SK-N-SH (cell line): Measurements from ENCODE around the gene C4orf50. TPM values are rescaled to one million over a fixed set of nuclear protein-coding genes. Genes with fewer than 3 reads are reported as not detected.

Experiments
- CTCF ChIA-PET: fragments of 300-600, 350-600 bp; formaldehyde crosslinking; extraction: SDS; loops from one replicate; lab custom pipeline; 2021; lab: Yijun Ruan, JAX
- POLR2A ChIA-PET: fragments of 350-600 bp; sonication (Branson Sonifier 250); formaldehyde crosslinking; extraction: SDS; loops from one replicate; lab custom pipeline; 2020; ENCODE audit warnings: antibody characterized with exemption, inconsistent platforms; lab: Yijun Ruan, JAX
- DNase-seq: peaks from one replicate; pipeline ENCODE4 v3.0.0; 2012
- H2AFZ ChIP-seq: fragments of 200-600 bp; sonication (generic); 2 replicates; pipeline ENCODE4 v1.8.1; 2016; ENCODE audit warnings: antibody characterized with exemption, mild to moderate bottlenecking, low read depth
- H3F3A ChIP-seq: fragments of 200-600 bp; sonication (generic); replicated peaks from 2 replicates; pipeline ENCODE3; 2016; ENCODE audit warnings: antibody characterized with exemption, mild to moderate bottlenecking; ENCODE audit not compliant: insufficient read depth
- H3K27ac ChIP-seq, 2 experiments: fragments of 200-500 bp in 1 of 2; fragments of 200-600 bp in 1 of 2; sonication (Bioruptor generic) in 1 of 2; sonication (generic), shearing (Covaris generic) in 1 of 2; 2 replicates each; pipeline versions ENCODE4 v1.5.1 to v1.6.1; 2014 to 2016; ENCODE audit warnings: low read depth in 2 of 2, inconsistent platforms in 1 of 2, low read length in 1 of 2, mild to moderate bottlenecking in 1 of 2, mixed read lengths in 1 of 2
- H3K27me3 ChIP-seq: fragments of 200-600 bp; sonication (generic), shearing (Covaris generic); 2 replicates; pipeline ENCODE4 v1.6.1; 2016; ENCODE audit warnings: mixed run types; ENCODE audit not compliant: insufficient read depth
- H3K36me3 ChIP-seq, 2 experiments: fragments of 200-500 bp in 1 of 2; fragments of 200-600 bp in 1 of 2; sonication (Bioruptor generic) in 1 of 2; sonication (generic) in 1 of 2; replicated peaks in 1 of 2; 2 replicates each; pipeline versions ENCODE3 to v1.5.1; 2014 to 2016; ENCODE audit warnings: low read length in 1 of 2, mild to moderate bottlenecking in 1 of 2; ENCODE audit not compliant: insufficient read depth in 2 of 2, control insufficient read depth in 1 of 2
- H3K4me1 ChIP-seq, 2 experiments: fragments of 200-500 bp in 1 of 2; fragments of 200-600 bp in 1 of 2; sonication (Bioruptor generic) in 1 of 2; sonication (generic), shearing (Covaris generic) in 1 of 2; 2 replicates each; pipeline versions ENCODE4 v1.5.1 to v1.6.1; 2014 to 2016; ENCODE audit warnings: low read depth in 1 of 2, low read length in 1 of 2, mixed run types in 1 of 2; ENCODE audit not compliant: insufficient read depth in 2 of 2, control insufficient read depth in 1 of 2
- H3K4me2 ChIP-seq: fragments of 200-600 bp; sonication (generic), shearing (Covaris generic); 2 replicates; pipeline ENCODE4 v1.6.1; 2017; ENCODE audit warnings: mixed run types
- H3K4me3 ChIP-seq, 2 experiments: fragments of 200-500 bp in 1 of 2; fragments of 200-600 bp in 1 of 2; sonication (Bioruptor generic) in 1 of 2; sonication (generic), shearing (Covaris generic) in 1 of 2; 2 replicates each; pipeline versions ENCODE4 v1.5.1 to v1.8.1; 2014 to 2016; ENCODE audit warnings: low read depth in 2 of 2, inconsistent platforms in 1 of 2, low read length in 1 of 2, mild to moderate bottlenecking in 1 of 2, mixed read lengths in 1 of 2, moderate library complexity in 1 of 2
- H3K79me2 ChIP-seq: fragments of 200-600 bp; sonication (generic); 2 replicates; pipeline ENCODE4 v1.8.1; 2017; ENCODE audit warnings: mild to moderate bottlenecking; ENCODE audit not compliant: insufficient read depth
- H3K9ac ChIP-seq: fragments of 200-600 bp; sonication (generic); 2 replicates; pipeline ENCODE4 v1.6.1; 2017; ENCODE audit warnings: mixed run types
- H3K9me2 ChIP-seq: fragments of 200-600 bp; sonication (generic); 2 replicates; pipeline ENCODE4 v1.6.1; 2017; ENCODE audit warnings: mixed run types
- H3K9me3 ChIP-seq: fragments of 200-600 bp; sonication (generic); 2 replicates; pipeline ENCODE4 v1.6.1; 2017; ENCODE audit warnings: mixed run types, mild to moderate bottlenecking, moderate library complexity
- H4K20me1 ChIP-seq: fragments of 200-600 bp; sonication (generic); 2 replicates; pipeline ENCODE4 v1.6.1; 2017; ENCODE audit warnings: mild to moderate bottlenecking, mixed run types; ENCODE audit not compliant: insufficient read depth
- CHD2 ChIP-seq: fragments of 150-350 bp; IDR thresholded peaks from 2 replicates; pipeline ENCODE4 v1.6.1; 2018; ENCODE audit warnings: low read length; ENCODE audit not compliant: partially characterized antibody
- FOXJ3 ChIP-seq: sonication (generic); formaldehyde crosslinking; IDR thresholded peaks from 2 replicates; pipeline ENCODE4 v1.5.1; 2020; ENCODE audit warnings: mild to moderate bottlenecking, missing genetic modification reagents
- IRF3 ChIP-seq: fragments of 150-350 bp; IDR thresholded peaks from 2 replicates; pipeline ENCODE4 v1.6.1; 2016; ENCODE audit warnings: mild to moderate bottlenecking, low read depth, low read length
- MAX ChIP-seq: IDR thresholded peaks from 2 replicates; pipeline ENCODE4 v1.4.0; 2012; ENCODE audit warnings: low read depth
- NFIC ChIP-seq: IDR thresholded peaks from 2 replicates; pipeline ENCODE4 v1.4.0; 2012; ENCODE audit warnings: borderline replicate concordance
- RAD21 ChIP-seq: IDR thresholded peaks from 2 replicates; pipeline ENCODE4 v1.6.1; 2012; ENCODE audit warnings: mild to moderate bottlenecking, low read length
- REST ChIP-seq: IDR thresholded peaks from 2 replicates; pipeline ENCODE4 v1.6.1; 2012; ENCODE audit warnings: mild to moderate bottlenecking, low read depth, low read length, moderate library complexity
- SIN3A ChIP-seq: IDR thresholded peaks from 2 replicates; pipeline ENCODE4 v1.6.1; 2012; ENCODE audit warnings: low read depth, mild to moderate bottlenecking, low read length, moderate library complexity, borderline replicate concordance
- TCF12 ChIP-seq: IDR thresholded peaks from 2 replicates; pipeline ENCODE4 v1.4.0; 2012
- USF2 ChIP-seq: fragments of 150-350 bp; IDR thresholded peaks from 2 replicates; pipeline ENCODE4 v1.6.1; 2017; ENCODE audit warnings: antibody characterized with exemption, low read length, low read depth, borderline replicate concordance
- WGBS: methylation state at CpG from one replicate; pipeline ENCODE4 v1.1.6; 2017; ENCODE audit warnings: low lambda C conversion rate; 5-methylcytosine and 5-hydroxymethylcytosine counted together
- polyA plus RNA-seq, 3 experiments: library from polyadenylated mRNA; depleted of rRNA; stranded (reverse); fragments of >200 nt; gene quantifications; 2 replicates each; pipeline ENCODE4 v1.2.3, GENCODE V29; 2012

C4orf50 gene
- polyA plus RNA-seq, 1 of the 3 experiments (the other 2 are of a cell fraction): under 0.01 TPM

- CTCF ChIA-PET: interaction anchor here (2.2 kb wide), 1 partner anchor 114 kb away, joined by 7 read pairs; no protein-coding TSS in a partner anchor
- H3K36me3 ChIP-seq: no peaks in the 10 kb centered on the region
- H3K9me3 ChIP-seq: no peaks in the 10 kb centered on the region
- no peak for DNase-seq
- H3K79me2 ChIP-seq: no peaks in the 10 kb centered on the region
- H3K9me2 ChIP-seq: no peaks in the 10 kb centered on the region
- no peak overlapping the region for H3K9ac ChIP-seq
- H4K20me1 ChIP-seq: no peaks in the 10 kb centered on the region; the same call in 1 of the 2 replicates
- no peaks in the 10 kb centered on the region for H3F3A ChIP-seq
- WGBS: 10% methylated on average over 1 of the region's 1 CpG
- no peak for TF ChIP-seq TCF12
- no peak for TF ChIP-seq FOXJ3
- TF ChIP-seq RAD21: no peak
- TF ChIP-seq NFIC: no peak
- TF ChIP-seq SIN3A: no peak
- TF ChIP-seq IRF3: no peak
- TF ChIP-seq, all 33 proteins: peak for 0
- H3K27me3 ChIP-seq: 0 out of 2 replicates have a peak, but pooled peaks cover 1% of the 10 kb centered on the region
- peaks cover 0 to 25% of the 10 kb centered on the region in 2 experiments; a peak in 1 of 4 replicates for H3K4me1 ChIP-seq
- POLR2A ChIA-PET: no interaction called here
- no peak overlapping the region for H2AFZ ChIP-seq
- no peak overlapping the region for H3K4me3 ChIP-seq
- no peak overlapping the region for H3K4me2 ChIP-seq
- no peak overlapping the region for H3K27ac ChIP-seq
Measured at GRCh38 chr4:5883916-5884315, 134.3 kb downstream of the C4orf50 start.

GRCh38 chr4:5882947-5883346 lies 135.3 kb downstream of the C4orf50 start:
- Histone ChIP-seq H3K27me3 (no peaks in the 10 kb centered on the region), H3F3A (no peaks in the 10 kb centered on the region), H3K4me1 (peaks cover 0 to 22% of the 10 kb centered on the region in 2 experiments; a peak in 1 of 4 replicates)
- CTCF ChIA-PET: interaction anchor here (1.0 to 2.2 kb wide), 3 partner anchors 10 to 115 kb away, joined by 3 to 7 read pairs (median 4); no protein-coding TSS in a partner anchor
- no peak for TF ChIP-seq MAX
- no peak for TF ChIP-seq CHD2
- TF ChIP-seq, all 33 proteins: peak for 0
- Histone ChIP-seq H3K9ac (no peak overlapping the region), H4K20me1 (no peaks in the 10 kb centered on the region; the same call in 1 of the 2 replicates), H3K4me3 (no peak overlapping the region), H3K4me2 (no peak overlapping the region), H3K9me3 (no peaks in the 10 kb centered on the region), H3K36me3 (no peaks in the 10 kb centered on the region), H2AFZ (no peak overlapping the region), H3K27ac (no peak overlapping the region), H3K79me2 (no peaks in the 10 kb centered on the region), H3K9me2 (no peaks in the 10 kb centered on the region)
- POLR2A ChIA-PET: no interaction called here
- DNase-seq: no peak
- WGBS: 50% methylated on average over 3 of the region's 3 CpGs

- Histone ChIP-seq H3K27ac (no peak overlapping the region), H4K20me1 (no peaks in the 10 kb centered on the region; the same call in 1 of the 2 replicates), H2AFZ (no peak overlapping the region), H3K4me2 (no peak overlapping the region), H3F3A (no peaks in the 10 kb centered on the region), H3K4me1 (peaks cover 0 to 17% of the 10 kb centered on the region in 2 experiments; a peak in 1 of 4 replicates), H3K9me2 (no peaks in the 10 kb centered on the region), H3K79me2 (no peaks in the 10 kb centered on the region), H3K4me3 (no peak overlapping the region), H3K36me3 (no peaks in the 10 kb centered on the region), H3K9me3 (no peaks in the 10 kb centered on the region), H3K9ac (no peak overlapping the region), H3K27me3 (no peaks in the 10 kb centered on the region)
- DNase-seq: no peak
- CTCF ChIA-PET: interaction anchor here (1.3 kb wide), 1 partner anchor 90 kb away, joined by 3 read pairs; no protein-coding TSS in a partner anchor
- WGBS: 42% methylated on average over 4 of the region's 4 CpGs
- POLR2A ChIA-PET: interaction anchor here (1.3 kb wide), 1 partner anchor 9 kb away, joined by 3 read pairs; no protein-coding TSS in a partner anchor
- TF ChIP-seq USF2 (no peak), REST (peak; percentile 77)
Measured at GRCh38 chr4:5881340-5881739, 136.9 kb downstream of the C4orf50 start.
